Fibroblast of villous mesenchyme (primary cell): ENCODE data around the gene SLU7. TPM values are rescaled to one million over a fixed set of nuclear protein-coding genes. Genes with fewer than 3 reads are reported as not detected.

Experiments
- DNase-seq: peaks from one replicate; pipeline ENCODE4 v3.0.0-alpha.2; 2010; ENCODE audit warnings: low read depth
- H3K4me3 ChIP-seq: 2 replicates; pipeline ENCODE4 v1.5.1; 2011; ENCODE audit warnings: low read depth, mild to moderate bottlenecking, low read length
- total RNA-seq: library from RNA; depleted of rRNA; stranded (reverse); fragments of >200 nt; gene quantifications from 2 replicates; pipeline ENCODE4 v1.2.3, GENCODE V29; 2012
- TF ChIP-seq, protein P1 (sequence below): IDR thresholded peaks from 2 replicates; pipeline ENCODE4 v1.5.1; 2012; ENCODE audit warnings: low read depth, mild to moderate bottlenecking, low read length; ENCODE audit not compliant: insufficient read depth

The SLU7 gene
- total RNA-seq, 1 donor: 48.4 TPM

DNA sequence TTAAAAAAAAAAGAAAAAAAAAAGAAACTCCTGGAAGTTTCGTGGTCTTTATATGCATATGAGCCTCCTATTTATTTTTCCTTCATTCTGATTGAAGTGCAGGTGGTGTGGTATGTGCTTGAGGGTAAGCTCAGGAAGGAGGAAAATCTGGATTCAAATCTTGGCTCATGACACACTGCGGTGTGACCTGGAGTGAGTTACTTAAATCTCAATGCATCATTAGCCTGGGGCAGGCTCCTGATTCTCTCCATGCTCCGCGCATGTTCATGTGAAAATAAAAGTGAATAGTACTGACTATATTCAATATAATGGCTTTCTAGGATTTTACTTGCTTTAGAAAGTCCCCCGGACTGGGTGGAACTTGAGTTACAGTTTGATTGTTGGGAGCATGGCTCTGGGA is 38.4 kb upstream of the SLU7 start:
- TF ChIP-seq, protein P1, sequence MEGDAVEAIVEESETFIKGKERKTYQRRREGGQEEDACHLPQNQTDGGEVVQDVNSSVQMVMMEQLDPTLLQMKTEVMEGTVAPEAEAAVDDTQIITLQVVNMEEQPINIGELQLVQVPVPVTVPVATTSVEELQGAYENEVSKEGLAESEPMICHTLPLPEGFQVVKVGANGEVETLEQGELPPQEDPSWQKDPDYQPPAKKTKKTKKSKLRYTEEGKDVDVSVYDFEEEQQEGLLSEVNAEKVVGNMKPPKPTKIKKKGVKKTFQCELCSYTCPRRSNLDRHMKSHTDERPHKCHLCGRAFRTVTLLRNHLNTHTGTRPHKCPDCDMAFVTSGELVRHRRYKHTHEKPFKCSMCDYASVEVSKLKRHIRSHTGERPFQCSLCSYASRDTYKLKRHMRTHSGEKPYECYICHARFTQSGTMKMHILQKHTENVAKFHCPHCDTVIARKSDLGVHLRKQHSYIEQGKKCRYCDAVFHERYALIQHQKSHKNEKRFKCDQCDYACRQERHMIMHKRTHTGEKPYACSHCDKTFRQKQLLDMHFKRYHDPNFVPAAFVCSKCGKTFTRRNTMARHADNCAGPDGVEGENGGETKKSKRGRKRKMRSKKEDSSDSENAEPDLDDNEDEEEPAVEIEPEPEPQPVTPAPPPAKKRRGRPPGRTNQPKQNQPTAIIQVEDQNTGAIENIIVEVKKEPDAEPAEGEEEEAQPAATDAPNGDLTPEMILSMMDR: no peak
- no peak for DNase-seq
- H3K4me3 ChIP-seq: no peak overlapping the region

DNA sequence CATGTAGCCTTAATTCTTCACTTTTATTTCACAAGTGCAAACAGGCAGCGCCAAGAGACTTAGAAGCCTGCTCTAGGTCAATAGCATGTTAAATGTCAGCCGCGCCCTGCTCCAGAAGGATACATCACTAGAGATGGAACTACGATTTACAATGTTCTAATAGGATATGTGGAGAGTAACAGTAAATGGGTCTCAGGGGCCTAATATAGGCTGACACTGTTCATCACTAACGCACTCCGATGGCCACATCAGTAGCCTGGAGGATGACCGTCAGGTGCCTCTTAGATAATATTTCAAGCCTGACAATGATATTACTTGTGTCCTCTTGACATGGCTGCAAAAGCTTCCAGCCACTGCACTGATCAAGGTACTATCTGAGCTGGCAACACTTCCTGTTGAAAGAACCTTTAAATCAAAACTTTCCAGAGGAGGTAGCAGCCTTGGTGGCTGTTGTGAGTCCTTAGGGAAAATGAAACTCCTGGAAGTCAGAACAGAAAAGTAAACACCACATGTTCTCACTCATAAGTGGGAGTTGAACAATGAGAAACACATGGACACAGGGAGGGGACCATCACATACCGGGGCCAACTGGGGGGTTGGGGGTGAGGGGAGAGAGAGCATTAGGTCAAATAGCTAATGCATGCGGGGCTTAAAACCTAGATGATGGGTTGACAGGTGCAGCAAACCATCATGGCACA is 37.7 kb upstream of the SLU7 start:
- no peak for DNase-seq

DNA sequence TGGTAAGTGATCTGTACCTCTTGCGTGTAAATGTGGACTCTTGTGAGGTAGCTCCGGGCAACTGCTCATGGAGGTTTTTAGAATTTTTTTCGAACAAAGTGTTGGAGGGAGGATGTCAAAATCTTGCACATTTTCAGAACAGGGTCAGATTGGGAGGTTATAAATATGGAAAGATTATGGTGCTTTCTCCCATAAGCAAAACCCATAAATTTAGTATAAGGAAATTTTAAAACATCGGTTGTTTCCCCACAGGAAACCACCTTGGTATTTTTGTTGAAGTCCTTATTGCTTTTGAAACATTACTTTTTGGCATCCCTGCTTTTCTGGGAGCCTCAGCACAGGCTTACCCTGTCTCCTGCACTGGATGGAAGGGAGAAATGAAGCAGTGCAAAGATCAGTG is 36.7 kb upstream of the SLU7 start:
- no peak for DNase-seq
- TF ChIP-seq, protein P1: no peak

More for the DNA sequence above, 37.7 kb upstream of the SLU7 start:
- no peak overlapping the region for H3K4me3 ChIP-seq
- TF ChIP-seq, protein P1: no peak

DNA sequence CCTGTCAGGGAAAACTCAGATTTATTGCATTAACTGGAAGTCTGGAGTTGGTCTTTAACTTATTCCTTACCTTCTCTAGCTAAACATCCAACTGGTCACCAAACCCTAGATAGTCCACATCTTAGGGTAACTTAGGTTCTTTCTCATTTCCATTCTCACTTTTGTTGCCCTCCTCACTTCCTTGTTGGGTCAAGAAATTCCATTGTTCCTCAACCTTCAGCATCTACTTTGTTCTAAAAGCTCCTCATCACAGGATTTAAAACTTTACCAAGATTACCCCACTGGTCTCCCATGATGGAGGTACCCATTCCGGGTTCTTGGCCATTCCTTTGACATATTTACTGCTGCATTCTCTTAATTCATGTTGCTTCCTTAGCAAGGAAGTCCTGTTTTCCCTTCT is 34.9 kb upstream of the SLU7 start:
- TF ChIP-seq, protein P1: no peak
- no peak for DNase-seq
- H3K4me3 ChIP-seq: no peak overlapping the region

More for the DNA sequence above, 36.7 kb upstream of the SLU7 start:
- no peak overlapping the region for H3K4me3 ChIP-seq

DNA sequence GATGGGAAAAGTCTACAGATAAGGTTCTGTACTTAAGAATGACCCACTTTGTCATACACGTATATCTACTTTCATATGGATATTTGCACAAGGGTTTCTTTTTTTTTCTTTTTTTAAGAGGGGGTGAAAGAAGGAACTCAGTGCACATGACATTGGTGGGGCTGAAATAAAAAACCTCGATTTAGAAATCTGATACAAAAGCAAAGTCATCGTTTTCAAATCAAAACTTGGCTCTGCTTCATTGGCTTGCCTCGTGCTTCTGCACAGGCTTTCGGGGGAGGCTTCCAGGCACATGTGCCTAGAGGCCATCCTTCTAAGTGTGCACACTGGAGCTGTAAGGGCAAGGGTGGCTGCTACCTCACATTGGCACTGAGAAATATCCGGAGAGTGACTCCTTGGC is 33.9 kb upstream of the SLU7 start:
- DNase-seq: no peak
- no peak overlapping the region for H3K4me3 ChIP-seq
- TF ChIP-seq, protein P1: no peak

DNA sequence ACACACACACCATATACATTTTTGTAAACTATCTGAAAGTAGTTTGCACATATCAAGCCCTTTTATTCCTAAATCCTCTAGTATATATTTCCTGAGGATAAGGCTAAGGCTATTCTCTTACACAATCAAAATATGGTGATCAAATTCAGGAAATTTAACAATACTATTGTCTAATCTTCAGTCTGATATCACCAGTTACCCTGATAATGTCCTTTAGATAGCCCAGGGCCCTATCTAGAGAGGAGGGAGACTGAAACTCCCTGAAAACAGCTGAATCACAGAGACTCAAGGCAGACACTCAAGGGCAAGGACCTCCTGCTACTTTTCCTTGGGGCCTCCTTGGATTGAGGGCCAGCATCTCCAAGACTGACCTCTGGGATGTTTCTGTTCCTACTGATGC is 33.2 kb upstream of the SLU7 start:
- DNase-seq: no peak
- no peak overlapping the region for H3K4me3 ChIP-seq
- TF ChIP-seq, protein P1: no peak

DNA sequence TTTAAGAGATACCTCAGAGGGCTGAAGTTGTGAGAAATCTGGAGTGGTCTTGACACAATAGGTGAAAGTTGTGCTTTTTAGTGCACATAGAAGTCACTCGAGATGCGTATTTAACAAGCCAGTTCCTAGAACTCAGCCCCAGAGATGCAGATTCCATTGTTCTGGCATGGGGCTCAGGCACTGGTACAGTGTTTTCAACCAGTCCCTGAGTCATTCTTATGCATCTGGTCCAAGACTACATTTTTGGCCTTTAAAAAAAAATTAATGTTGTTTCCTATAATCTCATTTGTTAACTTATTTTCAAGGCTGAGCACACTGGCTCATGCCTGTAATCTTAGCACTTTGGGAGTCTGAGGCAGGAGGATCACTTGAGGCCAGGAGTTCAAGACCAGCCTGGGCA is 32.4 kb upstream of the SLU7 start:
- TF ChIP-seq, protein P1: no peak
- DNase-seq: no peak
- no peak overlapping the region for H3K4me3 ChIP-seq
